Heart right ventricle (tissue), 16 donors: ENCODE measurements around the gene CCL2. TPM values are rescaled to one million over a fixed set of nuclear protein-coding genes. Genes with fewer than 3 reads are reported as not detected.
"Not testable (repeated sequence)": the region's sequence is repeated elsewhere in the genome, so short reads cannot be mapped to it uniquely, and the experiment has no call there.

Experiments
- ATAC-seq, 8 donors: fragments of 200-7000 bp; cut with Tn5 transposase; one replicate each; pipeline ENCODE4 v1.9.1; 2020; ENCODE audit warnings: mild to moderate bottlenecking in 8 of 8, moderate library complexity in 8 of 8, moderate number of reproducible peaks in 1 of 8
- DNase-seq, 2 donors: peaks; one replicate each; pipeline ENCODE4 v3.0.0-alpha.2; 2020
- H3K27ac ChIP-seq, 10 donors: fragments of 200-600 bp; sonication (generic) in 2 of 10; one replicate each; pipeline versions ENCODE4 v1.5.0 to v1.8.0; 2020 to 2022; ENCODE audit warnings: mild to moderate bottlenecking in 3 of 10
- H3K27me3 ChIP-seq, 7 donors: fragments of 200-600 bp; one replicate each; pipeline ENCODE4 v1.8.0; 2021 to 2022; ENCODE audit warnings: mild to moderate bottlenecking in 2 of 7
- H3K36me3 ChIP-seq, 9 donors: fragments of 200-600 bp; sonication (generic) in 1 of 9; one replicate each; pipeline versions ENCODE4 v1.5.0 to v1.8.0; 2020 to 2022; ENCODE audit warnings: mild to moderate bottlenecking in 2 of 9
- H3K4me1 ChIP-seq, 9 donors: fragments of 200-600 bp; sonication (generic) in 1 of 9; one replicate each; pipeline versions ENCODE4 v1.5.0 to v1.8.0; 2020 to 2022; ENCODE audit warnings: mild to moderate bottlenecking in 4 of 9
- H3K4me3 ChIP-seq, 10 donors: fragments of 200-600 bp; sonication (generic) in 2 of 10; one replicate each; pipeline versions ENCODE4 v1.5.0 to v1.8.0; 2020 to 2022; ENCODE audit warnings: mild to moderate bottlenecking in 7 of 10, moderate library complexity in 2 of 10
- H3K9me3 ChIP-seq, 11 donors: fragments of 200-600 bp in 10 of 11; sonication (generic) in 2 of 11; one replicate each; pipeline versions ENCODE4 v1.5.0 to v1.8.0; 2013 to 2022; ENCODE audit warnings: mild to moderate bottlenecking in 2 of 11, control low read depth in 1 of 11, moderate library complexity in 1 of 11
- CTCF ChIP-seq, 9 donors: fragments of 200-600 bp; sonication (generic) in 2 of 9; IDR thresholded peaks; one replicate each; pipeline versions ENCODE4 v1.5.0 to v1.8.0; 2021 to 2022; ENCODE audit warnings: antibody characterized with exemption in 9 of 9, mild to moderate bottlenecking in 5 of 9, moderate library complexity in 1 of 9
- WGBS, 2 donors: extraction: QIAGEN DNeasy Blood & Tissue Kit; methylation state at CpG; one replicate each; pipeline ENCODE4 v1.1.7; 2013; ENCODE audit warnings: inconsistent platforms in 1 of 2; 5-methylcytosine and 5-hydroxymethylcytosine counted together
- intact Hi-C, 10 donors: fragments of 100-400 bp; cut with DNase I; formaldehyde crosslinking; loops; one replicate each; pipeline versions ENCODE4 v1.11.1 to v1.14.2; 2022
- polyA plus RNA-seq, 2 donors: library from polyadenylated mRNA; stranded (reverse); fragments of 200-250 nt; gene quantifications; one replicate each; pipeline ENCODE4 v1.2.3, GENCODE V29; 2013
- total RNA-seq, 10 donors: library from RNA; stranded (reverse); fragmentation: NEBNext Ultra II Directional in 3 of 10; extraction: Animal tissue kit (Norgen Biotek cat#: 25700) in 3 of 10; gene quantifications; one replicate each; pipeline versions ENCODE4 v1.2.1 to v1.2.4, GENCODE V29; 2021 to 2023
- donor health status: Arrhythmogenic right ventricular cardiomyopathy.
- donor health status: ischemic (EF 13 %, LVEDD 7.1; RV severe dilation, severe dysfunction).
- donor health status: healthy with polysubstance abuse.
- donor health status: DM: no; HTN: yes; CAD: no.
- donor health status: DM: no; HTN: no; CAD: no.
- donor health status: ischemic (EF 25% LVEDD 6.9; RV normal size, moderate dysfunction).
- donor health status: ischemic (EF 25% LVEDD 5.7; RV mildly dilated, moderate dysfunction).
- donor health status: healthy.
- donor health status: DM: yes; HTN: yes; CAD: no.
- donor health status: Ischemic cardiomyopathy.
- donor health status: ischemic (EF 35%, LVEDD 5.7; RV mildly dilated, moderate dysfunction).
- donor health status: nonischemic (EF 11% LVEDD 7.7; RV severe dilation, severe dysfunction).
- donor health status: DM: yes; HTN: yes; CAD: no.
- donor health status: PGD.
- donor health status: ischemic (EF 29% LVEDD 5.4; RV normal size, mild dysfunction).
- donor health status: nonischemic (EF 23%, LVEDD 6.1; RV moderate dilation, normal function).

Gene CCL2
- total and polyA plus RNA-seq, 12 donors = 2.9 to 264 (median 42.0) TPM

- DNase-seq (no peak), ATAC-seq (no peak)
- Histone ChIP-seq H3K27ac (no peak overlapping the region), H3K9me3 (peaks cover 0 to 23% (median 4%) of the 10 kb centered on the region in 11 donors), H3K4me1 (peaks cover 0 to 19% (median 0%) of the 10 kb centered on the region in 9 donors), H3K36me3 (no peaks in the 10 kb centered on the region), H3K27me3 (peaks cover 0 to 3% (median 0%) of the 10 kb centered on the region in 7 donors), H3K4me3 (no peak overlapping the region)
- intact Hi-C loops = no loop called here
- no peak for TF ChIP-seq CTCF (IDR thresholded peaks at IDR 0.05)
Measured at GRCh38 chr17:34226744-34227034, 28.4 kb upstream of the CCL2 start.

GRCh38 chr17:34227293-34227692 lies 27.8 kb upstream of the CCL2 start:
- DNase-seq, H3K4me3 ChIP-seq, H3K27me3 ChIP-seq, ATAC-seq, intact Hi-C loops, H3K36me3 ChIP-seq, H3K27ac ChIP-seq: not testable (repeated sequence)
- Histone ChIP-seq H3K4me1 (peaks cover 0 to 13% (median 0%) of the 10 kb centered on the region in 9 donors), H3K9me3 (peaks cover 0 to 23% (median 4%) of the 10 kb centered on the region in 11 donors)
- 88 to 92% methylated on average over 2 of the region's 2 CpGs for WGBS, 2 donors

GRCh38 chr17:34227707-34228106 lies 27.4 kb upstream of the CCL2 start:
- intact Hi-C loops = no loop called here
- Histone ChIP-seq H3K4me3 (no peak overlapping the region), H3K36me3 (no peaks in the 10 kb centered on the region), H3K27me3 (peaks cover 0 to 3% (median 0%) of the 10 kb centered on the region in 7 donors), H3K9me3 (peaks cover 0 to 23% (median 4%) of the 10 kb centered on the region in 11 donors), H3K27ac (no peak overlapping the region), H3K4me1 (peaks cover 0 to 10% (median 0%) of the 10 kb centered on the region in 9 donors)
- no peak for DNase-seq
- no peak for TF ChIP-seq CTCF (IDR thresholded peaks at IDR 0.05)
- no peak for ATAC-seq
- 67 to 79% methylated on average over 3 of the region's 3 CpGs for WGBS, 2 donors

- intact Hi-C loops = no loop called here
- WGBS, 2 donors = 83 to 89% methylated on average over 4 of the region's 4 CpGs
- ATAC-seq = no peak
Measured at GRCh38 chr17:34228781-34229180, 26.3 kb upstream of the CCL2 start.

More at GRCh38 chr17:34228781-34229180, 26.3 kb upstream of the CCL2 start:
- H3K4me3 ChIP-seq = no peak overlapping the region
- TF ChIP-seq CTCF (IDR thresholded peaks at IDR 0.05) = no peak
- H3K36me3 ChIP-seq = no peaks in the 10 kb centered on the region
- no peak overlapping the region for H3K27ac ChIP-seq
- H3K4me1 ChIP-seq = peaks cover 0 to 11% (median 6%) of the 10 kb centered on the region in 9 donors
- no peaks in the 10 kb centered on the region for H3K27me3 ChIP-seq
- H3K9me3 ChIP-seq = peaks cover 0 to 23% (median 4%) of the 10 kb centered on the region in 11 donors
- no peak for DNase-seq
